ENCODE results near the gene SKIDA1.

SKIDA1 gene

DNA sequence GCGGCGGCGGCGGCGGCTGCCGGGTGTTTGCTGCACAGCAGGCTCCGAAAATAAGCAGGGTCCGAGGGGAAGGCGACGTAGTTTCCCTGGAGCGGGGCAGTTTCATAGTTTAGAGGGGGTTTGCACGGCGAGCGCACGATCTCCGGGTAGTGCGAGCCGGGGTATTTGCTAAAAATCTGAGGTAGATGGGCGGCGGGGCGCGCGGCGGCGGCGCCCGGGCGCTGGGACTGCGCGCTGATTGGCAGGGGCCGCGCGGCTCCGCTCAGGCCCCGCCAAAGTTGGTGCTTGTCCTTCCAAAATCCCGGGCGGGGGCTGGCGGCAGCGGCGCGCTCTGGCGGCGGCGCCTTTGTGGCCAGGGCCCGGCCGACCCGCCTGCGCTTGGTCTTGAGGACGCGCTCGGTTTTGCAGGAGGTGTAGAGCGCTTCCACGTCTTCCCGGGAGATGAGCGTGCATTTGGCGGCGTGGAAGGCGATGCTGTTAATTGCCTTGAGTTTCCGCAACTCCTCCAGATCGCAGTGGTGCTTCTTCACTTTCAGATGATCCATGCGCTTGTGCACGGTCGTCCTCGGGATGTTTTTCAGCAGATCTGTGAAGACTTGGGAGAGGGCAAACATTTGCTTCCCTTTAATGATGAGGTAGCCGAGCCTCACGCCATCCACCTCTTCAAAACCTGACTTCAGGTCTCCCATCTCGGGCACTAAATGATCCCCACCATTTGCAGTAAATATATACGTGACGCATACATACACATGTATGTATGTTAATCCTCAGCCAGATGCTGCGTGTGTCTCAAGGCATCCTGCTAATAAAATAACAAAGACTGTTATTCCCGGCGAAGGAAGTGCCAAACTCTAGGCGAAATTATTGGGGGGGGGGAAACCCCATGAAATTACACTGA lies 8.1 kb downstream of the SKIDA1 start:
- TF ChIP-seq, protein P1, sequence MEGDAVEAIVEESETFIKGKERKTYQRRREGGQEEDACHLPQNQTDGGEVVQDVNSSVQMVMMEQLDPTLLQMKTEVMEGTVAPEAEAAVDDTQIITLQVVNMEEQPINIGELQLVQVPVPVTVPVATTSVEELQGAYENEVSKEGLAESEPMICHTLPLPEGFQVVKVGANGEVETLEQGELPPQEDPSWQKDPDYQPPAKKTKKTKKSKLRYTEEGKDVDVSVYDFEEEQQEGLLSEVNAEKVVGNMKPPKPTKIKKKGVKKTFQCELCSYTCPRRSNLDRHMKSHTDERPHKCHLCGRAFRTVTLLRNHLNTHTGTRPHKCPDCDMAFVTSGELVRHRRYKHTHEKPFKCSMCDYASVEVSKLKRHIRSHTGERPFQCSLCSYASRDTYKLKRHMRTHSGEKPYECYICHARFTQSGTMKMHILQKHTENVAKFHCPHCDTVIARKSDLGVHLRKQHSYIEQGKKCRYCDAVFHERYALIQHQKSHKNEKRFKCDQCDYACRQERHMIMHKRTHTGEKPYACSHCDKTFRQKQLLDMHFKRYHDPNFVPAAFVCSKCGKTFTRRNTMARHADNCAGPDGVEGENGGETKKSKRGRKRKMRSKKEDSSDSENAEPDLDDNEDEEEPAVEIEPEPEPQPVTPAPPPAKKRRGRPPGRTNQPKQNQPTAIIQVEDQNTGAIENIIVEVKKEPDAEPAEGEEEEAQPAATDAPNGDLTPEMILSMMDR (conservative IDR thresholded peaks at IDR 0.05) = no peak
- peak overlapping the region; percentile 82 for H3K27ac ChIP-seq

DNA sequence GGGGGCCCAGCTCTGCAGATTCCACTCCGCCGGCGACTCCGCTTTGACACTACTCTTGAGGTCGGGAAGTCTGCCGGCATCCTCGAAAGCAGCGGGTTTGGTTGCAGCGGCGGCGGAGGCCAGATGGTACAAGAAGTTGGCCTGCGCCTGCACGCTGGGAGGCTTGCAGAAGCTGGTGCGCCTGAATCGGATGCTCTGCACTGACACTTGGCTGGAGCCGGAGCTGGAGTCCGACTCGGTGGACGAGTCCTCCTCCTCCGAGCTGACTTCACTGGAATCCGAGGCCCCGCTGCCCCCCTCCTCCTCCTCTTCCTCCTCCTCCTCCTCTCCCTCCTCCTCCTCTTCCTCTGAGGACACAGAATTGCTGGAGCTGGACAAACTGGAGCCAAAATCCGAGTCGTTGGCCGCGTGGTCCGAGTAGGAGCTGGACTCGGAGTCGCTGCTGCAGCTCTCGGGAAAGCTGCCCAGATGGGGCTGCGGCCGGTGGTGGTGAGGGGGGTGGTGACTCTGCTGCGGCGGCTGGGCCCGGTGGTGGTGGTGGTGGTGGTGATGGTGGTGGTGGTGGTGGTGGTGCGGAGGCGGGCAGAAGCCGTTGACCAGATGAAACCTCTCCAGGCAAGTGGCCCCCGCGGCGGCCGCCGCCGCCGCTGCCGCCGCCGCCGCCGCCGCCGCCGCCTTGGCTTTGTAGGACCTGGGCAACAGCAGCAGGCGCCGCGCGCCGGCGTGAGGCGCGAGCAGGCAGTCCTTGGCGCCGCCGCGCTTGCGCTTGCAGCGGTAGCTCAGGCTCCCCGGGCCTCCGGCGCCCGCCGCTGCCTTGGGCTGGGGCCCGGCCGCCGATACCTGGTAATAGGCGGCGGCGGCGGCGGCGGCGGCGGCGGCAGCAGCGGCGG lies 9.0 kb downstream of the SKIDA1 start:
- TF ChIP-seq, protein P1 (conservative IDR thresholded peaks at IDR 0.05) = no peak
- peak overlapping the region; percentile 82 for H3K27ac ChIP-seq

DNA sequence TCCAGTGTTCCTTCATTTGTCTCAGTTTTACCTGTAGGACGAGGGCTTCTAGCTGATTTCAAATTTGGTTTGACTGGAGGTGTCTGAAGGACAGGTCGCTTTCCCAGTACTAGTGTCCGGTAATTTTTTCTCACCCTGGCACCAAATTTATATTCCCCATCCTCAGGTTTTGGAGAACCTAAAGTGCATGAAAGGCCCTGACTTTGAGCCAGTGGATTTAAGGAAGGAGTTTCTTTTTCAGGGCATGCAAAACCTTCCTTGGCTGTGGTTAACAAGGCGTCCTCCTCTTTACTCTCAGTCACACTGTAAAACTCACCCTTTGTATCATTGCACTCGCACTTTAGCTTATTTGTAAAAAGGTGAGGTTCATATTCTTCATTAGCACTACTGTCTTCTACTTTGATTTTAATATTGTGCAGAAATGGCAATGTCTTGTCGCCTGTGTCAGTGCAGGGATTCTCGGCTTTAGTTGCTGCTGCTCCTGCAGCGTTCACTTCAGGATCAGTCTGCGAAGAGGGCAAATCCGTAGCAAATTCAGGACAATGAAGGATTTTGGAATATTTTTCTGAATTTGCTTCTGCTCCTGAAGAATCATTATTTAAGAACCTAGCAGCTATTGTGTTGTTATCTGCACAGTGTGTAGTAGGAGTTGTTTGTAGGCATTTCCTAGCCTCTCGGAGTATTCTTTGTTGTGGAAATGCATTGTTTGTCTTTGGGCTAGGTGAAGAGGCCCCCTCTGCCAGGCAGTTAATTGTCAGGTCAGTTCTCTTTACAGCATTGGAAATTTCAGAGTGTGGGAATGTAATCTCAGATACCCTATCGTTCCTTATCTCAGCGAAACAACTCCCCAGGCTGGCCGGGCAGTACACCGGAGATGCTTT lies 9.9 kb downstream of the SKIDA1 start:
- TF ChIP-seq, protein P1 (conservative IDR thresholded peaks at IDR 0.05) = no peak
- peak overlapping the region; percentile 82 for H3K27ac ChIP-seq

DNA sequence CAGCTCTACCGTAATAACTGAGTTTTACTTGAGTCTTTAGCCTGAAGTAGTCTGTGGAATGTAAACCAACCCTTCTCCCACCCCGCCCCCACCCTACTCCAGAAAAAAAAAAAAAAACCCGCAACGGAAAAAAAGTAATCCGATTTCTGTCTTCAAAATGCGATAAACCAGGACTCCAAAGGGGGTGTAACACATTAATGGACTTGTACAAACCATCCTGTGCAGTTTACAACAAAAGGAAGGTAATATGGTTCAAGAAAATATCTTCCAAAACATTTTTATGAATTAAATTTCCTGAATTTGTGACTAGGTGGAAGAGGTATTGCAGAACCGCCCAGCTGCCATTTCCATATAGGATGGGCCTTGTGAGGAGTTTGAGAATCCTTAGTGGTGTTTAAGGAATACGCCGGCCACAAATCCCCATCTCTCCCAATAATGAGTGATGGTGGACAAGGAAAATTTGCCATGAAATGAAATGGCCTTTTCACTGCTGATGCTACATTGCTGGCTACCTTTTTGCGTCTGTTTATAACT lies 10.6 kb downstream of the SKIDA1 start:
- TF ChIP-seq, protein P1 (conservative IDR thresholded peaks at IDR 0.05) = no peak
- H3K27ac ChIP-seq = no peak overlapping the region

DNA sequence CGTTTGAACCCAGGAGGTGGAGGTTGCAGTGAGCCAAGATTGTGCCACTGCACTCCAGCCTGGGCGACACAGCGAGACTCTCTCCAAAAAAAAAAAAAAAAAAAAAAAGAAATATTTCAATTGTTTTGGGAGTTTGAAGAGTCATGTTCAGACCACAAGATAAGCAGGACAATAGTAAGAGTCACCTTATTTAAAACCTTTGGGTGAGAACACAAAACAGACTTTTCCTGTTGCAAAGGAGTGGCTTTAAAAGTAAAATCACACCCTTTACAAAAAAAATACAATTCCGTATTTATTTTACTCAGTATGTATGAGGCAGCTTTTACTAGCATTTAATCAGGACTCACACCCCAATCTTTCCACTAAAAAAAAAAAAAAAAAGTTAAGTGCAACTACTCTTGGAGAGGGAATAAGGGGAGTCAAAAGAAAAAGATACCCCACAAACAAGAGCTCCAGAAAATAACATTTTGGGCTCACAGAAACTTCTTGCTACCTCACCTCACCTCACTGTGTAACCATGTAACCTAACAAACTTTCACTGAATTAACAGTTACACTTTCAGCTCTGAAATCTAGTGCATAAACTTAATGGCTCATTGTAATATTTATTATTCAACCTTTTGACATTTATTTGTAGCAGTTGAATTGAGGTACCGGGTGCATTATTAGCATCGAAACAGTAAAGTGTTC lies 11.2 kb downstream of the SKIDA1 start:
- H3K27ac ChIP-seq = no peak overlapping the region
- TF ChIP-seq, protein P1 (conservative IDR thresholded peaks at IDR 0.05) = no peak

DNA sequence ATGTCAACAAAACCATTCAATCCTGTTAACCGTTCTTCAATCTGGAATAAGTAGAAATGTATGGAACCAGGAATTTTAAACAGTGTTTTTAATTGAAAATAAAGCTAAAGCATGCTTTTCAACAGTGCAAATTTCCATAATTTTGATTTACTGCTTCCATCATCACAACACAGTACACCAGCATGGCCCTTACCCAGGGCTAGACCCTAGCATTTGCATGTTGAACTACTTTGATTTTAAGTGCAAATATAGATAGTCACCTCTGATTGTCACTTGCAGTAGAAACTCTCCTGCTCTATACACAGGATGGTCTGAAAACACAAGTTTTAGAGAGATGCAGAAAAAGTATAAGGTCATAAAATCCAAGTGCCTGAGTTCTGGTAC lies 12.1 kb downstream of the SKIDA1 start:
- no peak overlapping the region for H3K27ac ChIP-seq
- TF ChIP-seq, protein P1 (conservative IDR thresholded peaks at IDR 0.05) = no peak

Measured in VCaP (cell line).